Mucosa of stomach (tissue), 1 donor: ENCODE results near the gene MAGEC1.
"Not testable (repeated sequence)": the region's sequence is repeated elsewhere in the genome, so short reads cannot be mapped to it uniquely, and the experiment has no call there.

Experiments
- H3K27me3 ChIP-seq: one replicate; pipeline ENCODE4 v1.7.0; 2013; ENCODE audit warnings: mild to moderate bottlenecking, low read length; ENCODE audit not compliant: control insufficient read depth, insufficient read depth
- H3K36me3 ChIP-seq: one replicate; pipeline ENCODE4 v1.7.0; 2013; ENCODE audit warnings: low read length; ENCODE audit not compliant: control insufficient read depth, insufficient read depth
- H3K4me1 ChIP-seq: one replicate; pipeline ENCODE4 v1.7.0; 2013; ENCODE audit warnings: mild to moderate bottlenecking, low read length; ENCODE audit not compliant: control insufficient read depth, insufficient read depth
- H3K4me3 ChIP-seq: one replicate; pipeline ENCODE4 v1.7.0; 2013; ENCODE audit warnings: low read length
- H3K9ac ChIP-seq: one replicate; pipeline ENCODE4 v1.7.0; 2013; ENCODE audit warnings: mild to moderate bottlenecking, low read length, moderate library complexity
- H3K9me3 ChIP-seq: one replicate; pipeline ENCODE4 v1.7.0; 2013; ENCODE audit warnings: mild to moderate bottlenecking, low read length, moderate library complexity; ENCODE audit not compliant: control insufficient read depth
- donor health status: Pancreatic carcinoma.

The MAGEC1 gene

GRCh38 chrX:141903400-141904155 lies at the start of gene MAGEC1:
TSS of gene MAGEC1 (plus strand) at chrX:141903894. CDS start at chrX:141905073, 1,179 bp downstream.
- H3K4me3 ChIP-seq = no peak within 1 kb of the TSS
- no peaks in the 10 kb centered on the region for H3K36me3 ChIP-seq
- H3K4me1 ChIP-seq = no peaks in the 10 kb centered on the region
- H3K9ac ChIP-seq = no peak within 1 kb of the TSS
- no peaks in the 10 kb centered on the region for H3K9me3 ChIP-seq
- H3K27me3 ChIP-seq = no peaks in the 10 kb centered on the region

- H3K9ac ChIP-seq = no peak overlapping the region
- H3K36me3 ChIP-seq = no peaks in the 10 kb centered on the region
- H3K4me1 ChIP-seq = no peaks in the 10 kb centered on the region
- H3K9me3 ChIP-seq = no peaks in the 10 kb centered on the region
- H3K4me3 ChIP-seq = no peak overlapping the region
- no peaks in the 10 kb centered on the region for H3K27me3 ChIP-seq
These were observed 46.2 kb upstream of the MAGEC1 start for GRCh38 chrX:141857479-141857878.

- Histone ChIP-seq H3K27me3 (no peaks in the 10 kb centered on the region), H3K9ac (no peak overlapping the region), H3K36me3 (no peaks in the 10 kb centered on the region), H3K4me1 (no peaks in the 10 kb centered on the region), H3K9me3 (no peaks in the 10 kb centered on the region), H3K4me3 (no peak overlapping the region)
These were observed 24.1 kb upstream of the MAGEC1 start for GRCh38 chrX:141879616-141880015.

GRCh38 chrX:141888811-141889210 lies 14.9 kb upstream of the MAGEC1 start:
- not testable (repeated sequence) for H3K27me3 ChIP-seq, H3K9ac ChIP-seq, H3K4me1 ChIP-seq, H3K36me3 ChIP-seq, H3K9me3 ChIP-seq, H3K4me3 ChIP-seq

- no peaks in the 10 kb centered on the region for H3K4me1 ChIP-seq
These were observed 9.0 kb upstream of the MAGEC1 start for GRCh38 chrX:141894733-141895132.

GRCh38 chrX:141897690-141898089 lies 6.0 kb upstream of the MAGEC1 start:
- Histone ChIP-seq H3K27me3 (no peaks in the 10 kb centered on the region), H3K4me3 (no peak overlapping the region), H3K4me1 (no peaks in the 10 kb centered on the region), H3K9ac (no peak overlapping the region), H3K9me3 (no peaks in the 10 kb centered on the region), H3K36me3 (no peaks in the 10 kb centered on the region)

More at GRCh38 chrX:141894733-141895132, 9.0 kb upstream of the MAGEC1 start:
- Histone ChIP-seq H3K9me3 (no peaks in the 10 kb centered on the region), H3K27me3 (no peaks in the 10 kb centered on the region), H3K9ac (no peak overlapping the region), H3K4me3 (no peak overlapping the region), H3K36me3 (no peaks in the 10 kb centered on the region)

GRCh38 chrX:141902366-141902765 lies 1.3 kb upstream of the MAGEC1 start:
- no peaks in the 10 kb centered on the region for H3K4me1 ChIP-seq
- H3K27me3 ChIP-seq = no peaks in the 10 kb centered on the region
- H3K4me3 ChIP-seq = no peak overlapping the region
- H3K36me3 ChIP-seq = no peaks in the 10 kb centered on the region
- H3K9me3 ChIP-seq = no peaks in the 10 kb centered on the region
- H3K9ac ChIP-seq = no peak overlapping the region

GRCh38 chrX:141904262-141904661 lies 568 bp downstream of the MAGEC1 start:
- H3K4me3 ChIP-seq = no peak overlapping the region
- no peaks in the 10 kb centered on the region for H3K27me3 ChIP-seq
- no peaks in the 10 kb centered on the region for H3K4me1 ChIP-seq
- no peaks in the 10 kb centered on the region for H3K36me3 ChIP-seq
- H3K9me3 ChIP-seq = no peaks in the 10 kb centered on the region
- no peak overlapping the region for H3K9ac ChIP-seq

- Histone ChIP-seq H3K4me3 (no peak overlapping the region), H3K36me3 (no peaks in the 10 kb centered on the region), H3K9ac (no peak overlapping the region), H3K27me3 (no peaks in the 10 kb centered on the region), H3K9me3 (no peaks in the 10 kb centered on the region), H3K4me1 (no peaks in the 10 kb centered on the region)
These were observed 14.1 kb downstream of the MAGEC1 start for GRCh38 chrX:141917801-141918200.

- no peaks in the 10 kb centered on the region for H3K4me1 ChIP-seq
- no peaks in the 10 kb centered on the region for H3K27me3 ChIP-seq
- no peak overlapping the region for H3K4me3 ChIP-seq
- no peaks in the 10 kb centered on the region for H3K36me3 ChIP-seq
- H3K9me3 ChIP-seq = no peaks in the 10 kb centered on the region
- no peak overlapping the region for H3K9ac ChIP-seq
These were observed 20.6 kb downstream of the MAGEC1 start for GRCh38 chrX:141924293-141924692.

- Histone ChIP-seq H3K36me3 (no peaks in the 10 kb centered on the region), H3K4me3 (no peak overlapping the region), H3K9ac (no peak overlapping the region), H3K4me1 (no peaks in the 10 kb centered on the region), H3K27me3 (no peaks in the 10 kb centered on the region), H3K9me3 (no peaks in the 10 kb centered on the region)
These were observed 24.7 kb downstream of the MAGEC1 start for GRCh38 chrX:141928432-141928831.

- H3K27me3 ChIP-seq = no peaks in the 10 kb centered on the region
- no peaks in the 10 kb centered on the region for H3K36me3 ChIP-seq
- no peak overlapping the region for H3K4me3 ChIP-seq
- H3K4me1 ChIP-seq = no peaks in the 10 kb centered on the region
- no peaks in the 10 kb centered on the region for H3K9me3 ChIP-seq
- H3K9ac ChIP-seq = no peak overlapping the region
These were observed 30.5 kb downstream of the MAGEC1 start for GRCh38 chrX:141934059-141934641.
